Measurements from ENCODE around the gene HILPDA.

GRCh38 chr7:128419257-128419656 lies 36.4 kb upstream of the HILPDA start:
- TF ChIP-seq EZH2 (IDR thresholded peaks at IDR 0.05) (no peak), POLR2AphosphoS5 (IDR thresholded peaks at IDR 0.05; ENCODE audit: borderline replicate concordance, low read depth, low read length) (no peak), FOXP2 (optimal IDR thresholded peaks at IDR 0.05; ENCODE audit: control extremely low read depth, extremely low read length, insufficient read depth) (no peak)
